ENCODE measurements around the gene TOM1L2. TPM values are rescaled to one million over a fixed set of nuclear protein-coding genes. Genes with fewer than 3 reads are reported as not detected.

Gene TOM1L2
- total and polyA plus RNA-seq, 8 donors = 20.3 to 28.2 (median 22.2) TPM

- no peak for FAIRE-seq
- intact Hi-C loops (cut with DNase I) = no loop called here
Observed at GRCh38 chr17:17934214-17934613, 38.0 kb downstream of the TOM1L2 start.

GRCh38 chr17:17933775-17934174 is 38.4 kb downstream of the TOM1L2 start:
- TF ChIP-seq CTCF (IDR thresholded peaks at IDR 0.05) = no peak
- no peaks in the 10 kb centered on the region for H3K27me3 ChIP-seq
- FAIRE-seq = no peak
- no peaks in the 10 kb centered on the region for H3K9me3 ChIP-seq
- H3K36me3 ChIP-seq = no peaks in the 10 kb centered on the region
- no peak for DNase-seq
- no peak overlapping the region for H3K27ac ChIP-seq
- H3K4me1 ChIP-seq = peaks cover 0 to 7% (median 0%) of the 10 kb centered on the region in 3 donors
- H3K4me3 ChIP-seq = no peak overlapping the region
- intact Hi-C loops (cut with DNase I) = no loop called here
- ATAC-seq = no peak

More at GRCh38 chr17:17934214-17934613, 38.0 kb downstream of the TOM1L2 start:
- H3K4me3 ChIP-seq = no peak overlapping the region
- WGBS, 2 donors = 81 to 89% methylated on average over 2 of the region's 2 CpGs
- H3K4me1 ChIP-seq = peaks cover 0 to 6% (median 3%) of the 10 kb centered on the region in 3 donors
- H3K27me3 ChIP-seq = no peaks in the 10 kb centered on the region
- no peak for TF ChIP-seq CTCF (IDR thresholded peaks at IDR 0.05)
- no peak for ATAC-seq
- no peaks in the 10 kb centered on the region for H3K36me3 ChIP-seq
- H3K27ac ChIP-seq = no peak overlapping the region
- DNase-seq = no peak
- H3K9me3 ChIP-seq = no peaks in the 10 kb centered on the region

- DNase-seq (no peak), ATAC-seq (no peak), FAIRE-seq (no peak)
- Histone ChIP-seq H3K27ac (no peak overlapping the region), H3K36me3 (no peaks in the 10 kb centered on the region), H3K9me3 (no peaks in the 10 kb centered on the region), H3K27me3 (no peaks in the 10 kb centered on the region), H3K4me3 (no peak overlapping the region), H3K4me1 (peaks cover 13 to 20% (median 16%) of the 10 kb centered on the region in 3 donors)
- no peak for TF ChIP-seq CTCF (IDR thresholded peaks at IDR 0.05)
- whole genome bisulfite sequencing, 2 donors = 90 to 98% methylated on average over 2 of the region's 2 CpGs
- intact Hi-C loops (cut with DNase I) = no loop called here
Observed at GRCh38 chr17:17931159-17931558, 41.0 kb downstream of the TOM1L2 start.

DNA sequence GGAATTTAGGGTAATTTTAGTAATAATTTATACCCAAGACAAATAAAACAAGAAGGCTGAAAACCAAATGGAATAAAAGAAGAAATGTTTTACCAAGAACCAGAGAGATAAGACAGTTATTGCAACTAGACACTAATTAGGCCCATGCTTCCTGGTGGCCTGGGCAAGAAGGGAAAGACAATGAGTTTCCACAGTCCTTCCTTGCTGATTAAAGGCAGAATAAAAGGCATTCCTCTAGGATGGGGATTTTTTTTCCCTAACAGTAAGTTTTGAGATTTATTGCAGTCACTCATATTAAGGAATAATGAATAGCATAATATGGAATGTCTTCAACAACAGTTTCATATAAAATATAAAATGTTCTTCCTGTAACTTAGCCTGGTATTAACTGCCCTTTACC is 41.5 kb downstream of the TOM1L2 start:
- DNase-seq (no peak), ATAC-seq (no peak), FAIRE-seq (no peak)
- H3K9me3 ChIP-seq = no peaks in the 10 kb centered on the region
- TF ChIP-seq CTCF (IDR thresholded peaks at IDR 0.05) = no peak
- no peak overlapping the region for H3K27ac ChIP-seq
- H3K4me1 ChIP-seq = peaks cover 13 to 17% (median 17%) of the 10 kb centered on the region in 3 donors
- H3K4me3 ChIP-seq = no peak overlapping the region
- H3K27me3 ChIP-seq = no peaks in the 10 kb centered on the region
- intact Hi-C loops (cut with DNase I) = no loop called here
- H3K36me3 ChIP-seq = no peaks in the 10 kb centered on the region

GRCh38 chr17:17929655-17930380 is 42.4 kb downstream of the TOM1L2 start:
- 37 to 41% methylated on average over 2 of the region's 2 CpGs for WGBS, 2 donors
- Histone ChIP-seq H3K27ac (no peak overlapping the region), H3K4me1 (peaks cover 13 to 17% (median 17%) of the 10 kb centered on the region in 3 donors), H3K36me3 (no peaks in the 10 kb centered on the region), H3K27me3 (no peaks in the 10 kb centered on the region), H3K4me3 (no peak overlapping the region), H3K9me3 (no peaks in the 10 kb centered on the region)
- intact Hi-C loops (cut with DNase I) = no loop called here
- DNase-seq = no peak
- ATAC-seq = no peak
- TF ChIP-seq CTCF (IDR thresholded peaks at IDR 0.05) = no peak
- FAIRE-seq = no peak
